Activated CD8-positive, alpha-beta memory T cell treated with anti-CD3 and anti-CD28 coated beads, Interleukin-2, amount 50 U/mL, for 1 hour (primary cell): ENCODE data around the gene GPR84.

Experiments
- DNase-seq: peaks from one replicate; pipeline ENCODE4 v3.0.0-alpha.2; 2020; ENCODE audit errors: extremely low read depth

GPR84 gene

GRCh38 chr12:54374562-54375258 lies 10.4 kb upstream of the GPR84 start:
- no peak for DNase-seq

GRCh38 chr12:54373649-54374561 lies 9.6 kb upstream of the GPR84 start:
- no peak for DNase-seq

GRCh38 chr12:54372113-54372806 lies 8.0 kb upstream of the GPR84 start:
- no peak for DNase-seq

DNA sequence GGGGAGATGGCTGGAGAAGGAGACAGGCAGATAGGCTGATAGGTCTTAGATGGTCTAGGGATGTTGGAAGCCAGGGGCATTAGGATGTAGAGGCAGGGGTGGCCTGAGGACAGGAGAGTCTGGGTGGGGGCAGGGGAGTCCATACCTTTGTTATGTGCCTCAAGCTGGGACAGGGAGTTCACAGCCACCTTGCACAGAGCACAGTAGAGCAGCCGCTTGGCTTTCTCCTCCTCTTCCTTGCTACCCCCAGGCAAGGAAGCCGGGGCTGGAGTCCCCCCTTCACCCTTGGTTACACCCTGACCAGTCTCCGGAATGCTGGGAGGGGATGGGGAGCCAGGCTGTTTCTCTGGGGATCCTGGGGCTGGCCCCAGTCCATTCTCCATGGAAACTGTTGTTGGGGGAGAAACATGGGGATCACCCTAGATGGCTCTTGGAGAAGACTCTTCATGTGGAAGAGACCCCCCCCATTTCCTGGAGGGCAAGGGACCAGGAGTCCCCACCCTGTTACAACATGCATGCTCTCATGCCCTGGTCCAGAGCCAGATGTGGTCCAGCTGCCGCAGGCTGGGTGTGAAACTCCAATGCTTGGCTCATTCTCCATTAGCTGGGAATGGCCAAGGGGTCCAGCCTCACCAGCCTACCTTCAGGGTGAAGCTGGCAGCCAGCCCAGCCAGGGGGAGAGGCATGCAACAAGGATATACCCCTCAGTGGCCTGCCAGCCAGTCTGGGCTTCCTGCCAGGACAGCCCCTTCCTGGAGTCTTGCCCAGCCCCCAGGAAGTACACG lies 7.2 kb upstream of the GPR84 start:
- DNase-seq = no peak

DNA sequence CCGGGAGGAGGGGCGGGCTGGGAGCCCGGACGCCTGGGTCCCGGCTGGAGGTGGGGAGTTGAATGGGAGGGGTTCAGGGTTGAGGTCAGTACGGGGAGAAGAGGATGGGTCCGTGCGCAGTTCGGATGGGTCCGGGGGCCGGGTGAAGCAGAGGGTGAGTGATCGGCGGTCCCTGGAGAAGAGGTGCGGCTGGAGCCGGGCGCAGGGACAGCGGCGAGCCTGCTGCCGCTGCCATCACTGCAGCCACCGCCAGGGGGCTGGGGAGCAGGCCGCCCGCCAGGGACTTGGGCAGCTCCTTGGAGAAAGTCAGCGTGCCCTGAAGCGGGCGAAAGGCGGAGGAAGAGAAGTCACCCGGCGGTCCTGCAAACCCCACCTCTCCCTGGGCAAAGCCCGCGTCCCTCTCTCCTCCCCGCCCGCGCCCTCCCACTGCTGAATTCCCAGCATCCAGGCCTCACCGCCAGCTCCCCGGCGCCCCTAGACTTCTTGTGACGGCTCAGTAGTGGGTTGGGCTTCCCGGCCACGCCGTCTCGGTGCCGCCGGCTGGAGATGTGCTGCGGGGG lies 6.0 kb upstream of the GPR84 start:
- DNase-seq = no peak

GRCh38 chr12:54369597-54370131 lies 5.4 kb upstream of the GPR84 start:
- no peak for DNase-seq

DNA sequence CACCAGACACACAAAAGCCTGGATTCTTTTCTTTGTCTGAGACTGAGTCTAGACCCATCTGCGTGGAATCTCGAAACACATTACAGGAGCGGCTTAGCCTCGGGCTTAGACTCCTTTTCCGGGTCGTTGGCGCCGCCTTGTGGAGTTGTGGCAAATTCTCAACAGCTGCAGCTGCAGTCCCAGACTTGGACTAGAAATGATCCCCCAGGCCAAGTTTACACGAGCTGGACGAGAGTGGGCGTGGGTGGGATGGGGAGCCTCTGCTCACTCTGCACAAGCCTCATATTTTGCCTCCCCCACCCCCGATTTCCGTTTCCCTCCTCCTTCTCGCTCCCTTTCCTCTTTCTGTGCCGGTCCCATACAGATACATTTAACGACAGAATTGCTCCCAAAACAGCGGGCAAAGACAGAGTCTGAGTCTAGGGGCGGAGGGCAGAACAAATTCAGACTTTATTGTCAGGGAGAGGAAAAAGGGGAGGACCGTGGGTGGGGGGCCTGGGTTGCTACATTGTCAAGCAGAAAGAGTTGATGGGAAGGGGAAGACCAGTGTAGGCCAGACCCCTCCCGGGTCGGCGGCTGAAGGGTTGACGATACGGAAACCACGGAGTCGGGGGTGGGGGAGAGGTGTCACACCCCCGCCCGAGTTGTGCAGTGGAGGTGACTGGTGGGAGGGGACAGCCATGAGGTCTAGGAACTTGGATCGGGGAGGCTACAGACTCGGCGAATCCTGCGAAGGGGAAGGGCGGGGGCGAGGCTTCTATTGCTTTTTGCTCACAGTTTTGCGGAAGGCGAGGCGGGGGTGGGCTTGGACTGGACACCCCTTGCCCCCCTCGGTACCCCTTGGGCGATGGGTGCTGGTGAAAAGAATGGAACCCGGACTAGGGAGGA lies 4.7 kb upstream of the GPR84 start:
- peak; percentile 72 for DNase-seq

DNA sequence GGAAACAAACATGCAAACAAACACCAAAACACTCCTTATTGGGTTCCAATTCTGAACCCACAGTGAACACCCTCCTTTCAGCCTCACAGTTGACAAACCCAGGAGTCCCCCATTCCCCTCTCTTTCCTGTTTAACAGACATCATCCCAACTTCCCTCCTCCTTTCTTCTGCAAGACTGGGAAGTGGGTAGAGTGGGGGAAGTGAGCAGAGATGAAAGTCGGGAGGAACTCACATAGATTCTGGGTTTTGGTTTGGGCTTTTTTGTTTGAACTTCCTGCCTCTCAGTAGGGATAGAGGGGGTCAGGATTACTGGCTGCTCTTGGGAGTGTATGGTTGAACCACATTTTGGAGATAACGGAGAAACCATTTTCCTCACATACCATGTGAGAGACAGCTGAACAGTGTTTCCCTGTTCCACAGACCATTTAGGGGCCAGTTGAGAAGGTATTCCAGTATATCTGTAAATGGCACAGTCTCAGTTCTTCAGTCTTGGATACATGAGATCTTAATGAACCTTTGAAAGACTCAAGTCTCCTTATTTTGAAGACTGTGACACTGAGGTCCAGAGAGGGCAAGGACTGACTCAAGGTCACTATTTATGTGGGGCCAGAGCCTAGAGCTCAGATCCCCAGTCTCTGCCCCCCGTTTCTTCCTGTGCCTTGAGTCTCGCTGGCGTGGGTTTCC lies 3.9 kb upstream of the GPR84 start:
- no peak for DNase-seq

- DNase-seq = no peak
These were observed 668 bp downstream of the GPR84 start for GRCh38 chr12:54363618-54364017.

GRCh38 chr12:54363047-54363446 lies 1.2 kb downstream of the GPR84 start:
- no peak for DNase-seq

DNA sequence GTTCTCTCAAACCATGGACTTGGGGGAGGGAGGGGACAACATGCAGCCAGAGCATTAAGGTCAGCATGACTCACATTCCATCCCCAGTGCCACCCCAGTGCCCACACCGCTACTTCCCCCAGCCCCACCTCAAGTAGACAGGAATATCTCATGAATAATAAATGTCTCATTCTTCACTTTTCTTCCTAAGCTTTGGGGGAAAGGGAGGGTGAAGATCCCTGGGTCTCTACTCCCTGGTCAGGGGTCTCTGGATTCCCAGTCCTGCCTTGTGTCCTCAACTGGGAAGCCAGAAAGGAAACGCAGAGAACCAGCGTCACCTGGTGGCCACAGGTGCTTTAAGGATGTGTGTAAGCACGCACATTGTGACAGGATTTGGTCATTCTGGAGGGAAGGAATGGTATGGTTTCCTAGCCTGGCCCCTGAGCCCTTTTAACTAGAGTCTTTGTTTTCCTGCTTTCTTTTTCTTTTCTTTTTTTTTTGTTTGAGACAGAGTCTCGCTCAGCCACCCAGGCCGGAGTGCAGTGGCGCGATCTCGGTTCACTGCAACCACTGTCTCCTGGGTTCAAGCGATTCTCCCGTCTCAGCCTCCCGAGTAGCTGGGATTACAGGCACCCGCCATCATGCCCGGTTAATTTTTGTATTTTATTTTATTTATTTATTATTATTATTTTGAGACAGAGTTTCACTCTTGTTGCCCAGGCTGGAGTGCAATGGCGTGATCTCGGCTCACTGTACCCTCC lies 3.4 kb downstream of the GPR84 start:
- no peak for DNase-seq

- DNase-seq = no peak
These were observed 4.4 kb downstream of the GPR84 start for GRCh38 chr12:54359762-54360351.

DNA sequence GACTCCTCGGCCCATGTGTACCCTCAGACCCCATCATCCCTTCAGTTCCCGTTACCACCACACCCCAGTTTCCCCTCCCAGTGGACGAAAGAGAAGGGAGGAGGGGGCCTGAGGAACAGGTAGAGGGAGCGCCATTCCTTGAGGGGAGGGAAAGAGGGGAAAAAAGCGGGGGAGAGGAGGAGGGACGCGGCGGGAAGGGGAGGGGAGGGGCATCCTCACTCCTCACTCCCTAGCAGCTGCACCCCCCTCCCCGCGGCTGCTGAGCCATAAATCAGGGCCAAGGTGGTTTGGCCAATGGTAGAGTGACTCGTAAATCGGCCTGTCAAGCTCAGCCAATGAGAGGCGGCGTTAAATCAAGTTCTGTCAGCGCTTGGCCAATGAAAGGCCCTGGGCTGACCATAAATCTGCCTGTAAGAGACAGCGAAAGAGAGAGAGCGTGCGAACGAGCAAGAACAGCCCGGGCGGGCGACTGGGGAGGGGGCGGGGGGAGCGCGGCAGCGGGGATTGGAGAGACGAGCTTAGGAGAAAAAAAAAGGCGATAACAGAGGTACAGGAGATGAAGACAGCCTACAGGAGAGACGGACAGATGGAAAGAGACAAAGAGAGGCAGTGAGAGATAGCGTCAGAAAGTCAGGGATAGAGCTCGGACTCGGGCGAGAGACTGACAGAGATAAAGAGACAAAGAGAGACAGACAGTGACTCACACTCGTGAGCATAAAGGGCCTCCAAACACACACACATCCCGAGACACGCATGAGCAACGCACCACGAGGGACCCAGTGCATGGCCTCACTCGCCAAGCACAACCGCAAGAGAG lies 5.1 kb downstream of the GPR84 start:
- DNase-seq = peak; percentile 93

GRCh38 chr12:54358191-54358944 lies 5.9 kb downstream of the GPR84 start:
- DNase-seq = no peak

DNA sequence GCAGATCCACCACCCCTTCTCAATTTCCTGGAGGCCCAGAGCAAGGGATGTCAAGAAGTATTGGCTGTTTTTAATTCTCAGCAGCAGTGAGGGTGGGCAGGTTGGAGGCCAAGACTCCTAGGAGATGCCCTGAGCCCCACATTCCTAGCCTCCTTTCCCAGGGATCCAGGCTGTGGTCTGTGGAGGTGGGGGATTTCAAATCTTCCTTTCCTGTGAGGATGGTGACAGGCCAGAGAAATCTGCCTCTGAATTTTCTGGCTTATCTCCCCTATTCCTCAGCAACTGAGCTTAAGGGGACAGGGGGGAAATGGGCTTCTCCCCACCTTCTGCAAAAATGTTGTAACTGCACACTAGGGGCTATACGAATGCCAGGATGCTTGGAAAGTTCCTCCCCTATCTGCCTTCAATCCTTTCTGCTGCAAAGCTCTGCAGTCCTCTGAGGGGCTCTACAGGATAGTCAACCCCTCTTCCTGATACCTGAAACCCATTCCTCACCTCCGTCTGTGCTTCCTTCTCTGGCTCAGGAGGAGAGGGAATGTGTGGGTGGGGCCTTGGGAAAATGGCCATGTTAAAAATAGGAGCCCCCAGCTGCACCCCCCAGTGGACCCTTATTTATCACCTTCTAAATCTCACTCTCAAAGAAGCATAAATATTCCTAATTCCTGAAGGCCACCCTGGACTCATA lies 6.6 kb downstream of the GPR84 start:
- no peak for DNase-seq

- DNase-seq = no peak
These were observed 7.3 kb downstream of the GPR84 start for GRCh38 chr12:54356951-54357356.
